ENCODE measurements around the gene LRP1. TPM values are rescaled to one million over a fixed set of nuclear protein-coding genes. Genes with fewer than 3 reads are reported as not detected.

LRP1 gene
- total RNA-seq, 3 donors from 2014 or later (not counting 1 experiment from before 2014, with no cell fraction given), result 6.7 to 13.1 (median 9.5) TPM

DNA sequence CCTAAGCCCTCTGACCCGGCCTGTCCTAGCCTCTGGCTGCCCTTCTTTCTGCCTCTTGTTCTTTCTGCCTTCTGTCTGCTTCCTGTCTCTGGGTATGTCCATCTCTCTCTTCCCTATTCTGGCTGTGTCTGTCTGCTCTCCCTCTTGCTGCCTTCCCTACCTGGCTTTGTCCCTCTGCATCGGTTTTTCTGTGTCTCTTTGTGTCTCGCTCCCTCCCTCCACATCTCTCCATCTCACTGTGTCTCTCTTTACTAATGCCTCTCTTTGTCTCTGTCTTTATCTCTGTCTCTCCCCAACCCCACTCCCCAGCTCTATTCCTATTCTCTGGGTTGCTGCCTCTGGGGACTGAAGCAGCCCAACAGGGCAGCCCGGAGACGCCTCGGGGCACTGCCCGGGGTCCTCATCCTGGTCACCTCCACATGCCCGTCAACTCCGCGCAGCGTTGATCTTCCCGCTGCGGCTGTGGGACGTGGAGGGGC, 111.3 kb downstream of the LRP1 start:
- peaks cover 45 to 80% of the 10 kb centered on the region in 2 donors for H3K4me1 Mint-ChIP-seq
- H3K36me3 ChIP-seq (ENCODE audit: control insufficient read depth, insufficient read depth, low read length), result no peaks in the 10 kb centered on the region
- DNase-seq (no peak), ATAC-seq (no peak)
- H3K9me3 Mint-ChIP-seq, result no peaks in the 10 kb centered on the region
- peaks cover 61 to 76% of the 10 kb centered on the region in 2 donors for H3K27me3 Mint-ChIP-seq (ENCODE audit: low read depth in 2 of 2)
- H3K27me3 ChIP-seq (ENCODE audit: control insufficient read depth, insufficient read depth, low read length), result peaks cover 78% of the 10 kb centered on the region
- no peak overlapping the region for H3K27ac ChIP-seq (ENCODE audit: low read length)
- WGBS (ENCODE audit: insufficient coverage), result 3% methylated on average over 14 of the region's 14 CpGs
- intact Hi-C loops (cut with micrococcal nuclease), result loop anchor here (1.0 to 2.0 kb wide), 2 partner anchors 17 to 25 kb away; no protein-coding TSS in a partner anchor
- H3K9me3 ChIP-seq (ENCODE audit: control insufficient read depth, insufficient read depth, low read length), result no peaks in the 10 kb centered on the region
- TF ChIP-seq, protein P1, sequence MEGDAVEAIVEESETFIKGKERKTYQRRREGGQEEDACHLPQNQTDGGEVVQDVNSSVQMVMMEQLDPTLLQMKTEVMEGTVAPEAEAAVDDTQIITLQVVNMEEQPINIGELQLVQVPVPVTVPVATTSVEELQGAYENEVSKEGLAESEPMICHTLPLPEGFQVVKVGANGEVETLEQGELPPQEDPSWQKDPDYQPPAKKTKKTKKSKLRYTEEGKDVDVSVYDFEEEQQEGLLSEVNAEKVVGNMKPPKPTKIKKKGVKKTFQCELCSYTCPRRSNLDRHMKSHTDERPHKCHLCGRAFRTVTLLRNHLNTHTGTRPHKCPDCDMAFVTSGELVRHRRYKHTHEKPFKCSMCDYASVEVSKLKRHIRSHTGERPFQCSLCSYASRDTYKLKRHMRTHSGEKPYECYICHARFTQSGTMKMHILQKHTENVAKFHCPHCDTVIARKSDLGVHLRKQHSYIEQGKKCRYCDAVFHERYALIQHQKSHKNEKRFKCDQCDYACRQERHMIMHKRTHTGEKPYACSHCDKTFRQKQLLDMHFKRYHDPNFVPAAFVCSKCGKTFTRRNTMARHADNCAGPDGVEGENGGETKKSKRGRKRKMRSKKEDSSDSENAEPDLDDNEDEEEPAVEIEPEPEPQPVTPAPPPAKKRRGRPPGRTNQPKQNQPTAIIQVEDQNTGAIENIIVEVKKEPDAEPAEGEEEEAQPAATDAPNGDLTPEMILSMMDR (IDR thresholded peaks at IDR 0.05), result no peak
- peaks cover 1% of the 10 kb centered on the region for H3K36me3 Mint-ChIP-seq
- peak overlapping the region; percentile 38 for H3K4me3 ChIP-seq (ENCODE audit: low read length)
- peak overlapping the region; percentile 45 to 64 for H3K27ac Mint-ChIP-seq
- H3K4me3 Mint-ChIP-seq, result peak overlapping the region; percentile 88
- peaks cover 92% of the 10 kb centered on the region for H3K4me1 ChIP-seq (ENCODE audit: control insufficient read depth, insufficient read depth, low read length)

GRCh38 chr12:57240066-57240921, 112.0 kb downstream of the LRP1 start:
- intact Hi-C loops (cut with micrococcal nuclease), result no loop called here
- ATAC-seq (peak; percentile 39 to 43 (median 39)), DNase-seq (peak; percentile 48 to 90)
- under 1% methylated on average over 71 of the region's 72 CpGs for WGBS (ENCODE audit: insufficient coverage)
- Mint-ChIP-seq H3K27me3 (ENCODE audit: low read depth in 2 of 2) (peaks cover 61 to 74% of the 10 kb centered on the region in 2 donors), H3K4me3 (peak overlapping the region; percentile 88), H3K36me3 (no peaks in the 10 kb centered on the region), H3K4me1 (peaks cover 45 to 80% of the 10 kb centered on the region in 2 donors), H3K9me3 (no peaks in the 10 kb centered on the region), H3K27ac (peak overlapping the region; percentile 45 to 64)
- peaks cover 87% of the 10 kb centered on the region for H3K4me1 ChIP-seq (ENCODE audit: control insufficient read depth, insufficient read depth, low read length)
- peak overlapping the region; percentile 38 for H3K4me3 ChIP-seq (ENCODE audit: low read length)
- H3K9me3 ChIP-seq (ENCODE audit: control insufficient read depth, insufficient read depth, low read length), result no peaks in the 10 kb centered on the region
- TF ChIP-seq, protein P1 (IDR thresholded peaks at IDR 0.05), result no peak
- no peaks in the 10 kb centered on the region for H3K36me3 ChIP-seq (ENCODE audit: control insufficient read depth, insufficient read depth, low read length)
- peak overlapping the region; percentile 2 for H3K27ac ChIP-seq (ENCODE audit: low read length)
- H3K27me3 ChIP-seq (ENCODE audit: control insufficient read depth, insufficient read depth, low read length), result peaks cover 78% of the 10 kb centered on the region

- H3K27me3 Mint-ChIP-seq (ENCODE audit: low read depth in 2 of 2), result peaks cover 61 to 72% of the 10 kb centered on the region in 2 donors
- H3K27ac ChIP-seq (ENCODE audit: low read length), result no peak overlapping the region
- H3K4me1 Mint-ChIP-seq, result peaks cover 45 to 79% of the 10 kb centered on the region in 2 donors
- H3K9me3 Mint-ChIP-seq, result no peaks in the 10 kb centered on the region
- WGBS (ENCODE audit: insufficient coverage), result 9% methylated on average over 16 of the region's 19 CpGs
- TF ChIP-seq, protein P1 (IDR thresholded peaks at IDR 0.05), result no peak
- no peaks in the 10 kb centered on the region for H3K9me3 ChIP-seq (ENCODE audit: control insufficient read depth, insufficient read depth, low read length)
- H3K4me3 ChIP-seq (ENCODE audit: low read length), result no peak overlapping the region
- H3K36me3 ChIP-seq (ENCODE audit: control insufficient read depth, insufficient read depth, low read length), result no peaks in the 10 kb centered on the region
- H3K4me1 ChIP-seq (ENCODE audit: control insufficient read depth, insufficient read depth, low read length), result peaks cover 81% of the 10 kb centered on the region
- H3K4me3 Mint-ChIP-seq, result peak overlapping the region; percentile 88
- intact Hi-C loops (cut with micrococcal nuclease), result no loop called here
- DNase-seq, result peak in 1 of 2 donors; percentile 43
- H3K27ac Mint-ChIP-seq, result peak overlapping the region; percentile 45 to 64
- H3K36me3 Mint-ChIP-seq, result no peaks in the 10 kb centered on the region
- no peak for ATAC-seq
- H3K27me3 ChIP-seq (ENCODE audit: control insufficient read depth, insufficient read depth, low read length), result peaks cover 74% of the 10 kb centered on the region
Observed at GRCh38 chr12:57240926-57241401, 112.7 kb downstream of the LRP1 start.
